ENCODE measurements around the gene DBF4B. TPM values are rescaled to one million over a fixed set of nuclear protein-coding genes. Genes with fewer than 3 reads are reported as not detected.

DBF4B gene
- total RNA-seq, 1 experiment from 2014 or later = 24.7 TPM

GRCh38 chr17:44793885-44794842, 85.7 kb downstream of the DBF4B start:
- H3K4ac ChIP-seq (ENCODE audit: low read depth, low read length) = no peak overlapping the region
- TF ChIP-seq, protein P1, sequence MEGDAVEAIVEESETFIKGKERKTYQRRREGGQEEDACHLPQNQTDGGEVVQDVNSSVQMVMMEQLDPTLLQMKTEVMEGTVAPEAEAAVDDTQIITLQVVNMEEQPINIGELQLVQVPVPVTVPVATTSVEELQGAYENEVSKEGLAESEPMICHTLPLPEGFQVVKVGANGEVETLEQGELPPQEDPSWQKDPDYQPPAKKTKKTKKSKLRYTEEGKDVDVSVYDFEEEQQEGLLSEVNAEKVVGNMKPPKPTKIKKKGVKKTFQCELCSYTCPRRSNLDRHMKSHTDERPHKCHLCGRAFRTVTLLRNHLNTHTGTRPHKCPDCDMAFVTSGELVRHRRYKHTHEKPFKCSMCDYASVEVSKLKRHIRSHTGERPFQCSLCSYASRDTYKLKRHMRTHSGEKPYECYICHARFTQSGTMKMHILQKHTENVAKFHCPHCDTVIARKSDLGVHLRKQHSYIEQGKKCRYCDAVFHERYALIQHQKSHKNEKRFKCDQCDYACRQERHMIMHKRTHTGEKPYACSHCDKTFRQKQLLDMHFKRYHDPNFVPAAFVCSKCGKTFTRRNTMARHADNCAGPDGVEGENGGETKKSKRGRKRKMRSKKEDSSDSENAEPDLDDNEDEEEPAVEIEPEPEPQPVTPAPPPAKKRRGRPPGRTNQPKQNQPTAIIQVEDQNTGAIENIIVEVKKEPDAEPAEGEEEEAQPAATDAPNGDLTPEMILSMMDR (conservative IDR thresholded peaks at IDR 0.05) = no peak
- no peaks in the 10 kb centered on the region; the same call in 1 of the 2 replicates for H3K4me1 ChIP-seq (ENCODE audit: insufficient read depth, low read length)
- H3K9me3 Mint-ChIP-seq = no peaks in the 10 kb centered on the region
- no peaks in the 10 kb centered on the region for H3K27me3 Mint-ChIP-seq (ENCODE audit: low read depth)
- H3K79me2 ChIP-seq (ENCODE audit: insufficient read depth, low read length) = no peaks in the 10 kb centered on the region
- peaks cover 0 to 14% (median 0%) of the 10 kb centered on the region in 3 experiments; a peak in 3 of 7 replicates for H3K36me3 Mint-ChIP-seq (ENCODE audit: insufficient read depth in 1 of 3, low read depth in 3 of 3)
- H2BK20ac ChIP-seq (ENCODE audit: low read depth, low read length, poor library complexity, severe bottlenecking) = no peak overlapping the region
- no peaks in the 10 kb centered on the region for H4K20me1 ChIP-seq (ENCODE audit: control insufficient read depth, insufficient read depth, insufficient read length)
- no peak for DNase-seq
- H3K18ac ChIP-seq (ENCODE audit: insufficient read length, low read depth, low read length) = no peak overlapping the region
- no peak overlapping the region for H3T11ph ChIP-seq (ENCODE audit: low read length)
- no peak overlapping the region for H2BK120ac ChIP-seq (ENCODE audit: low read depth, low read length, poor library complexity, severe bottlenecking)
- no peak overlapping the region for H3K4me3 Mint-ChIP-seq
- H3K27ac Mint-ChIP-seq = peak overlapping the region; percentile 13 to 80 (median 74); a peak in 6 of 7 replicates
- H3K79me1 ChIP-seq (ENCODE audit: insufficient read depth, low read depth, low read length, poor library complexity, severe bottlenecking) = no peaks in the 10 kb centered on the region
- no peak overlapping the region for H3K14ac ChIP-seq (ENCODE audit: insufficient read depth, low read length)
- H3K9ac ChIP-seq (ENCODE audit: extremely low read depth, insufficient read length, low read length) = no peak overlapping the region
- H3K56ac ChIP-seq (ENCODE audit: insufficient read length, low read depth, low read length) = no peak overlapping the region
- H3K23me2 ChIP-seq (ENCODE audit: insufficient read length, low read depth, low read length, poor library complexity, severe bottlenecking) = no peaks in the 10 kb centered on the region
- H3K4me1 Mint-ChIP-seq = peaks cover 5 to 20% of the 10 kb centered on the region in 2 experiments
- no peak overlapping the region for H3K4me2 ChIP-seq (ENCODE audit: insufficient read depth, insufficient read length, low read length)
- no peak overlapping the region for H2BK5ac ChIP-seq (ENCODE audit: insufficient read length, low read length)
- H3K23ac ChIP-seq (ENCODE audit: insufficient read length, low read depth, low read length) = no peak overlapping the region
- no peak overlapping the region for H3K27ac ChIP-seq (ENCODE audit: insufficient read length, low read depth, low read length)
- H4K91ac ChIP-seq (ENCODE audit: insufficient read length, low read depth, low read length) = no peak overlapping the region
- no peak overlapping the region for H2BK15ac ChIP-seq (ENCODE audit: low read depth, low read length)
- no peaks in the 10 kb centered on the region for H3K27me3 ChIP-seq (ENCODE audit: insufficient read depth, low read length)
- H4K5ac ChIP-seq (ENCODE audit: insufficient read length, low read depth, low read length) = no peak overlapping the region
- H2BK12ac ChIP-seq (ENCODE audit: insufficient read length, low read depth, low read length) = no peak overlapping the region
- H2AFZ ChIP-seq (ENCODE audit: low read length) = no peak overlapping the region
- H4K8ac ChIP-seq (replicated peaks; ENCODE audit: insufficient read length, low read depth, low read length) = no peak overlapping the region
- H2AK5ac ChIP-seq (ENCODE audit: insufficient read length, low read length) = no peak overlapping the region
- no CpG with 5 or more reads among the region's 18 CpGs for WGBS (ENCODE audit: extremely low coverage, insufficient read length, low lambda C conversion rate)
- H3K9me3 ChIP-seq (ENCODE audit: control insufficient read depth, low read depth, low read length) = no peaks in the 10 kb centered on the region

Measured in H9 (cell line).